Caco-2 (cell line): Measurements from ENCODE around the gene HOXA7. TPM values are rescaled to one million over a fixed set of nuclear protein-coding genes. Genes with fewer than 3 reads are reported as not detected.

Experiments
- BruUV-seq: library from RNA; stranded (reverse); fragments of 400-500 nt; replicated peaks from 2 replicates; lab custom pipeline; 2021; lab: Mats Ljungman, UMichigan
- CTCF ChIA-PET: fragments of 300-600 bp; sonication (Branson Sonifier 250); formaldehyde crosslinking; loops from one replicate; lab custom pipeline; 2022; ENCODE audit warnings: antibody characterized with exemption; lab: Charles Lee
- POLR2A ChIA-PET: fragments of 300-600 bp; sonication (Branson Sonifier 250); formaldehyde crosslinking; loops from one replicate; lab custom pipeline; 2022; ENCODE audit warnings: antibody characterized with exemption; lab: Charles Lee
- DNase-seq, 2 experiments: peaks; one replicate each; pipeline versions ENCODE4 v3.0.0 to v3.0.0-alpha.2; 2020 to 2022
- H3K27me3 ChIP-seq: replicated peaks from 2 replicates; pipeline ENCODE4 v1.6.0; 2011; ENCODE audit warnings: low read length; ENCODE audit not compliant: control insufficient read depth, insufficient read depth
- H3K36me3 ChIP-seq: 2 replicates; pipeline ENCODE4 v1.5.1; 2011; ENCODE audit warnings: low read length; ENCODE audit not compliant: control insufficient read depth, insufficient read depth
- H3K4me1 ChIP-seq: fragments of 250-450 bp; sonication (Bioruptor Pico); 2 replicates; pipeline ENCODE4 v1.5.1; 2020; ENCODE audit warnings: mild to moderate bottlenecking
- H3K4me3 ChIP-seq: 2 replicates; pipeline ENCODE4 v1.5.1; 2011; ENCODE audit warnings: low read depth, mild to moderate bottlenecking, control low read depth, low read length
- H3K9me3 ChIP-seq: fragments of 250-450 bp; sonication (Bioruptor Pico); 2 replicates; pipeline ENCODE4 v1.5.1; 2020; ENCODE audit warnings: mild to moderate bottlenecking, moderate library complexity
- H3K27ac Mint-ChIP-seq: one replicate; pipeline ENCODE4 v1.8.0; 2022; ENCODE audit warnings: mixed read lengths; ENCODE audit not compliant: unreplicated experiment
- H3K27me3 Mint-ChIP-seq: one replicate; pipeline ENCODE4 v1.8.0; 2022; ENCODE audit warnings: mixed read lengths; ENCODE audit not compliant: insufficient read depth, unreplicated experiment
- H3K36me3 Mint-ChIP-seq: one replicate; pipeline ENCODE4 v1.8.0; 2022; ENCODE audit warnings: mild to moderate bottlenecking, mixed read lengths; ENCODE audit not compliant: insufficient read depth, unreplicated experiment
- H3K4me1 Mint-ChIP-seq: one replicate; pipeline ENCODE4 v1.8.0; 2022; ENCODE audit warnings: low read depth, mixed read lengths; ENCODE audit not compliant: unreplicated experiment
- H3K4me3 Mint-ChIP-seq: one replicate; pipeline ENCODE4 v1.8.0; 2022; ENCODE audit warnings: mild to moderate bottlenecking, moderate library complexity, mixed read lengths; ENCODE audit not compliant: unreplicated experiment
- H3K9me3 Mint-ChIP-seq: one replicate; pipeline ENCODE4 v1.8.0; 2022; ENCODE audit warnings: mixed read lengths; ENCODE audit not compliant: unreplicated experiment
- CTCF ChIP-seq, 2 experiments: fragments of 200-600 bp in 1 of 2; IDR thresholded peaks; 1 replicate in 1 of 2; 2 replicates in 1 of 2; pipeline versions ENCODE4 v1.5.1 to v1.8.0; 2011 to 2022; ENCODE audit warnings: antibody characterized with exemption in 1 of 2, control low read depth in 1 of 2, inconsistent platforms in 1 of 2, low read depth in 1 of 2, low read length in 1 of 2, mild to moderate bottlenecking in 1 of 2, moderate library complexity in 1 of 2; ENCODE audit not compliant: insufficient read depth in 1 of 2, severe bottlenecking in 1 of 2, unreplicated experiment in 1 of 2
- intact Hi-C: fragments of 100-400 bp; cut with micrococcal nuclease; formaldehyde crosslinking; loops from one replicate; pipeline ENCODE4 v1.10.0; 2022; ENCODE audit not compliant: unreplicated experiment
- total RNA-seq: library from RNA; stranded (reverse); gene quantifications from 2 replicates; pipeline ENCODE4 v1.2.3, GENCODE V29; 2022

HOXA7 gene
- total RNA-seq, 1 experiment from 2014 or later: 19.9 TPM

GRCh38 chr7:27172315-27172774, 15.9 kb upstream of the HOXA7 start:
- peaks cover 2% of the 10 kb centered on the region for H3K27me3 ChIP-seq
- H3K4me3 Mint-ChIP-seq: peak overlapping the region; percentile 74
- DNase-seq: peak in 1 of 2 experiments; percentile 36
- no peak for TF ChIP-seq CTCF (IDR thresholded peaks at IDR 0.05; ENCODE audit: insufficient read depth in 1 of 2, low read depth in 1 of 2, low read length in 1 of 2, severe bottlenecking in 1 of 2, unreplicated experiment in 1 of 2)
- no peaks in the 10 kb centered on the region for H3K9me3 Mint-ChIP-seq
- H3K27ac Mint-ChIP-seq: peak overlapping the region; percentile 48
- peak overlapping the region; percentile 64; the same call in 1 of the 2 replicates for H3K4me3 ChIP-seq
- BruUV-seq: no TSS peak
- intact Hi-C loops: no loop called here
- H3K9me3 ChIP-seq: no peaks in the 10 kb centered on the region
- no peaks in the 10 kb centered on the region for H3K27me3 Mint-ChIP-seq
- H3K36me3 Mint-ChIP-seq: peaks cover 16% of the 10 kb centered on the region
- POLR2A ChIA-PET: no interaction called here
- H3K4me1 Mint-ChIP-seq: peaks cover 11% of the 10 kb centered on the region
- CTCF ChIA-PET: interaction anchor here (1.6 kb wide), 1 partner anchor 887 kb away, joined by 4 read pairs; no protein-coding TSS in a partner anchor
- H3K36me3 ChIP-seq: no peaks in the 10 kb centered on the region
- H3K4me1 ChIP-seq: peaks cover 12% of the 10 kb centered on the region

- CTCF ChIA-PET: no interaction called here
- DNase-seq: peak in 1 of 2 experiments; percentile 35
- peaks cover 16% of the 10 kb centered on the region for H3K36me3 Mint-ChIP-seq
- H3K27ac Mint-ChIP-seq: peak overlapping the region; percentile 48
- H3K27me3 Mint-ChIP-seq: no peaks in the 10 kb centered on the region
- Histone ChIP-seq H3K4me1 (peaks cover 12% of the 10 kb centered on the region), H3K4me3 (no peak overlapping the region), H3K27me3 (peaks cover 2% of the 10 kb centered on the region), H3K36me3 (no peaks in the 10 kb centered on the region), H3K9me3 (no peaks in the 10 kb centered on the region)
- intact Hi-C loops: no loop called here
- peaks cover 11% of the 10 kb centered on the region for H3K4me1 Mint-ChIP-seq
- H3K4me3 Mint-ChIP-seq: peak overlapping the region; percentile 74
- BruUV-seq: TSS peak; percentile 27
- H3K9me3 Mint-ChIP-seq: no peaks in the 10 kb centered on the region
- POLR2A ChIA-PET: no interaction called here
- no peak for TF ChIP-seq CTCF (IDR thresholded peaks at IDR 0.05; ENCODE audit: insufficient read depth in 1 of 2, low read depth in 1 of 2, low read length in 1 of 2, severe bottlenecking in 1 of 2, unreplicated experiment in 1 of 2)
Measured at GRCh38 chr7:27171637-27172314, 15.3 kb upstream of the HOXA7 start.

- intact Hi-C loops: no loop called here
- TF ChIP-seq CTCF (IDR thresholded peaks at IDR 0.05; ENCODE audit: insufficient read depth in 1 of 2, low read depth in 1 of 2, low read length in 1 of 2, severe bottlenecking in 1 of 2, unreplicated experiment in 1 of 2): no peak
- Histone ChIP-seq H3K36me3 (no peaks in the 10 kb centered on the region), H3K27me3 (peaks cover 2% of the 10 kb centered on the region), H3K4me3 (no peak overlapping the region), H3K9me3 (no peaks in the 10 kb centered on the region), H3K4me1 (peaks cover 12% of the 10 kb centered on the region)
- Mint-ChIP-seq H3K27me3 (no peaks in the 10 kb centered on the region), H3K4me3 (peak overlapping the region; percentile 74), H3K4me1 (peaks cover 11% of the 10 kb centered on the region), H3K36me3 (peaks cover 16% of the 10 kb centered on the region), H3K9me3 (no peaks in the 10 kb centered on the region), H3K27ac (no peak overlapping the region)
- DNase-seq: peak in 1 of 2 experiments; percentile 28
- BruUV-seq: no TSS peak
- POLR2A ChIA-PET: no interaction called here
- CTCF ChIA-PET: no interaction called here
Measured at GRCh38 chr7:27171325-27171636, 14.8 kb upstream of the HOXA7 start.
